GM12891 (cell line): Measurements from ENCODE around the gene ZNF302. TPM values are rescaled to one million over a fixed set of nuclear protein-coding genes. Genes with fewer than 3 reads are reported as not detected.

Experiments used
- DNase-seq: peaks from one replicate; pipeline ENCODE4 v3.0.0; 2011; ENCODE audit warnings: low spot score; ENCODE audit not compliant: insufficient read length
- FAIRE-seq: peaks from 2 replicates; lab custom pipeline; 2011; peaks lifted over from hg19 to GRCh38; lab: Jason Lieb, UNC
- PAX5 ChIP-seq: IDR thresholded peaks from 2 replicates; pipeline ENCODE4 v1.6.1; 2011; ENCODE audit warnings: low read length, moderate library complexity, mild to moderate bottlenecking; ENCODE audit not compliant: insufficient read depth, severe bottlenecking
- POLR2A ChIP-seq: IDR thresholded peaks from 2 replicates; pipeline ENCODE4 v1.6.1; 2011; ENCODE audit warnings: low read depth, low read length, control low read depth
- POLR2AphosphoS5 ChIP-seq: IDR thresholded peaks from 2 replicates; pipeline ENCODE4 v1.6.1; 2011; ENCODE audit warnings: low read depth, low read length, control low read depth
- POU2F2 ChIP-seq: IDR thresholded peaks from 2 replicates; pipeline ENCODE4 v1.6.1; 2011; ENCODE audit warnings: low read depth, mild to moderate bottlenecking, control low read depth, low read length, moderate library complexity
- SPI1 ChIP-seq: IDR thresholded peaks from 2 replicates; pipeline ENCODE4 v1.6.1; 2011; ENCODE audit warnings: low read depth, low read length, control low read depth
- TAF1 ChIP-seq: IDR thresholded peaks from 2 replicates; pipeline ENCODE4 v1.6.1; 2011; ENCODE audit warnings: low read depth, low read length, control low read depth
- polyA plus RNA-seq: library from polyadenylated mRNA; unstranded; fragments of >200 nt; gene quantifications from one replicate; pipeline ENCODE4 v1.2.1, GENCODE V29; 2012; ENCODE audit warnings: low read depth, missing spikeins, inconsistent platforms; ENCODE audit not compliant: missing spikeins

ZNF302 gene
- 12.2 TPM for polyA plus RNA-seq

DNA sequence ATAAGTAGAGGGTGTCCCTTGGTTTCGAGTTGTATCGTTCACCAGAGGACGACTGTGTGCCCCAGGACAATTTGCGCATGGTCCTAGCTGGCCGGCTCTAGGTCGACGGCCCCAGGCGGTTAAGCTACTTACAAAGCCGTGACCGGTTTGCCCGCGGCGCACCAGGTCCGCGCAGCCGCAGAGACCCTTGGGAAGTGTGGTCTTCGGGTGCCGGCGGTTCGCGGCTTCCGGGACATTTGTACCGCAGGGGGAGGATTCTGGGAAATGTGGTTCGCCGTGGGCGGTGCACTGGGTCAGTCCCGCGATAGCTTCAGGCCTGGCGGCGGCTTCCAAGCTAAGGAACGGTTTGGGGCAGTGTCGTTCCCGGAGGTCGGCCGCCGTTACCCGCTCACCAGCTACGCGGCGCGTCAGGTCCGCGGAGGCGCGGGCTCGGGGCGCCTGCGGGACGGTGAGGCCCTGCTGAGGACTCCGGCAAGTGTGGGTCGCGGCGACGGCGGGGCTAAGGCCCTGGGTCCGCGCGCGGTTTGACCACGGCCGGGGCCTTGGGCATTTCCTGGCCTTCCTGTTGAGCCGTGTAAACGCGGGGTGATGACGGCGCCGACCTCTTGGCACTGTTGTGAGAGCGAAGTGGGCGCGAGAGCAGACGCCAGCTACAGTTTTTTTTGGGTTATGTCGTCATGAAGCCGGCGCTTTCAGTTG lies at the start of gene ZNF302:
TSS of gene ZNF302 (plus strand) at position 293 of the 699 bp plus-strand sequence. CDS start 1,127 bp downstream, outside the sequence.
- FAIRE-seq (peak; percentile 97), DNase-seq (peak; percentile 81)
- TF ChIP-seq POLR2A (peak; percentile 81), POLR2AphosphoS5 (peak; percentile 80), POU2F2 (0 out of 2 replicates have a peak, but pooled peaks have one; percentile 6), TAF1 (peak; percentile 75; the same call in 1 of the 2 replicates), PAX5 (peak; percentile 19), SPI1 (no peak)

- no peak for TF ChIP-seq PAX5
- TF ChIP-seq POLR2AphosphoS5, result no peak
- no peak for TF ChIP-seq POU2F2
- no peak for TF ChIP-seq SPI1
- TF ChIP-seq TAF1, result no peak
- TF ChIP-seq POLR2A, result no peak
- no peak for FAIRE-seq
- no peak for DNase-seq
Measured at GRCh38 chr19:34633802-34634201, 43.7 kb upstream of the ZNF302 start.

GRCh38 chr19:34639491-34640085 lies 37.9 kb upstream of the ZNF302 start:
- TF ChIP-seq PAX5 (no peak), POLR2A (no peak), POU2F2 (no peak), POLR2AphosphoS5 (no peak), TAF1 (no peak), SPI1 (no peak)
- DNase-seq (no peak), FAIRE-seq (peak; percentile 72)

GRCh38 chr19:34642241-34642640 lies 35.2 kb upstream of the ZNF302 start:
- DNase-seq, result no peak
- TF ChIP-seq PAX5 (no peak), POLR2A (no peak), POU2F2 (no peak), TAF1 (no peak), POLR2AphosphoS5 (no peak), SPI1 (no peak)
- no peak for FAIRE-seq

DNA sequence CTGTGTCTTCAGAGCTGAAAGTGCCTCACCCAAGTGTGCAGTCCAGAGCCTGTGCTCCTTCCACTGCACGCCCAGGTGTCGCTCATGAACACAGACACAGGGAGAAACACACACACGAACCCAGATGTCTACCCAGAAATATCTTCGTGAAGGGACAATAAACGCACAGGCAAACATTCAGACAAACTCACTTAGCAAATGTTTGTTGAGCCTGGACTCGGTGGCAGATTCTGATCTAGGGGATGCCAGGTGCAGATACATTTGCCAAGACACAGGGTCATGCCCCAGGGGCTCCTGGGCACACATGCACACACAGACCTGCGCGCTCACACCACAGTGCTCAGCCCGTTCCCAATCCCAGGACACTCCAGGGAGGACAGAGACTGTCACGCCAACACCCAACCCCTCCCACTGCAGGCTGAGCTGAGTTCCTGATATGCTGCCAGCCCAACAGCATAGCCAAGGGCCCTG lies 32.5 kb upstream of the ZNF302 start:
- TF ChIP-seq POU2F2 (no peak), POLR2AphosphoS5 (no peak), TAF1 (no peak), SPI1 (no peak), PAX5 (no peak), POLR2A (no peak)
- no peak for FAIRE-seq
- no peak for DNase-seq

GRCh38 chr19:34645551-34645950 lies 31.9 kb upstream of the ZNF302 start:
- no peak for FAIRE-seq

GRCh38 chr19:34649886-34650543 lies 27.5 kb upstream of the ZNF302 start:
- FAIRE-seq (no peak), DNase-seq (no peak)
- TF ChIP-seq TAF1 (no peak), POU2F2 (no peak), PAX5 (no peak), SPI1 (no peak), POLR2A (no peak), POLR2AphosphoS5 (no peak)

More at GRCh38 chr19:34645551-34645950, 31.9 kb upstream of the ZNF302 start:
- no peak for DNase-seq
- TF ChIP-seq POLR2AphosphoS5 (no peak), POU2F2 (no peak), PAX5 (no peak), TAF1 (no peak), POLR2A (no peak), SPI1 (no peak)

DNA sequence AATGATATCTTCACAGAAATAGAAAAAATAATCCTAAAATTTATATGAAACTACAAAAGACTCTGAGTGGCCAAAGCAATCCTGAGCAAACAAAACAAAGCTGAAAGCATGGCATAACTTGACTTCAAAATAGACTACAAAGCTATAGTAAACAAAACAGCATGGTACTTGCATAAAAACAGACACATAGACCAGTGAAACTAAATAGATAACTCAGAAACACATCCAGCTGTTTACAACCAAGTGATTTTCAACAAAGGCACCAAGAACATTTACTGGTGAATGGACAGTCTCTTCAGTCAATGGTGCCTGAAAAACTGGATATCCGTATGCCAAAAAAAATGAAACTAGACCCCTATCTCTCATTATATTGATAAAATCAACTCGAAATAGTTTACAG lies 25.7 kb upstream of the ZNF302 start:
- TF ChIP-seq SPI1, result no peak
- TF ChIP-seq PAX5, result no peak
- TF ChIP-seq POLR2A, result no peak
- TF ChIP-seq POLR2AphosphoS5, result no peak
- TF ChIP-seq TAF1, result no peak
- FAIRE-seq (no peak), DNase-seq (no peak)

DNA sequence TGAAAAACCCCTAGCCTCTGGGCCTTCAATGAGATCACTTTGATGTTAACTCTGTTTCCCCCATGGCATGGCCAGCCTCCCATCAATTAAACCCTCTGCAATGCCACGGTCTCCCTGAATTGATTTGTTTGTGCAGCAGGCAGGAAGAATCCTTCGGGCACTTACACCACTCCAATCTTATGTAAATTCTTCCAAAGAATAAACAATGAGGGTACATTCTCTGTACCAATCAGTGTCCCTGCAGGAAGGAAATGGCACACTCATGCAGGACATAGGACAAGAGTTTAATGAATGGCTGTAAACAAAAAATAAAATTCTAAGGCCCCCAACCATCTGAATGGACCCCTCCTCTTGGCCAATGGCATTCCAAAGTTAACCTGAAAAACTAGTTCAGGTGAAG lies 22.7 kb upstream of the ZNF302 start:
- no peak for DNase-seq
- no peak for FAIRE-seq
- no peak for TF ChIP-seq TAF1
- no peak for TF ChIP-seq PAX5
- no peak for TF ChIP-seq POLR2A
